ENCODE measurements around the gene TOR1AIP2. TPM values are rescaled to one million over a fixed set of nuclear protein-coding genes. Genes with fewer than 3 reads are reported as not detected.

The TOR1AIP2 gene
- polyA plus RNA-seq, 2 of the 4 experiments (the other 2 are of a cell fraction) = 17.1 to 35.0 TPM

DNA sequence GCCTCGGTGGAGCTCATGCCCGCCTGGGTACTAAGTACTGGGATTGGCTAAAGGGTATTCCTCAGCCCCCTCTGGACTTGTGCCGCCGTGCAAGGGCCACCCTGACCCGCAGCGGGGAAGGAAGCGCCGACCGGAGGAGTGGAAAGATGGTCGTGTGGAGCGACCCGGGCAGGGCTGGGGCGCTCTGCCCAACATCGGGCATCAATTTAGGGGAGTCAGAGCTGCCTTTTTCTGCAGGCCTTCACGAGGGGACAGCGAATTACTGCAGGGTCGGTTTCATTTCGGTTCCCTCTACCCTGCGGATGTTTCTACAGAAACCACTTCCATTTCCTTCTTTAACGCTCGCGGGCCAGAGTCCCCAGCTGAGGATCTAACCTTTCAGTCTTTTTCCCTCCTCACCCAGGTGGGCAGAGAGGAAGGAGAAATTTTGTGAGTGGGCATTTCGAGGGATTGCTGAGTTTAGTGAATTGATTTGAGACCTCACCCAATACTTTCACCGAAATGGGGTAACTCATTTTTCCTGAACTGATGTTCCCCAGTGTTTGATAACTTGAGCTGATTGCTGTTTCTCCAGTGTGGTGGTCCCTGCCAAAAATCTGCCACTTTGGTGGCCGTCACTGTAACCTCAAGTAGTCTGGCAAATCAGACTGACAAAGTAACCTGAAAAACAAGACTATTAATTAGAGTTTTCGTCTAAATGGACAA lies 5.6 kb upstream of the TOR1AIP2 start:
- ATAC-seq = peak in 1 of 2 experiments; percentile 75; a peak in 3 of 6 replicates
- H3K4me1 ChIP-seq = peaks cover 27% of the 10 kb centered on the region
- WGBS (ENCODE audit: missing lambda C conversion rate) = under 1% methylated on average over 24 of the region's 26 CpGs
- H3K9me3 ChIP-seq = no peaks in the 10 kb centered on the region
- ChIA-PET POLR2A (interaction anchor here (0.6 to 2.8 kb wide), 14 partner anchors 11 to 609 kb away, joined by 3 to 28 read pairs (median 4); partner anchors contain the start of genes CEP350 and QSOX1), CTCF (interaction anchor here (0.9 to 1.6 kb wide), 3 partner anchors 71 to 348 kb away, joined by 3 to 6 read pairs (median 3); partner anchors contain the start of gene CEP350)
- FAIRE-seq = no peak
- DNase-seq (ENCODE audit: low read depth in 1 of 2, low spot score in 1 of 2) = peak in 1 of 2 experiments; percentile 35
- H3K4me3 ChIP-seq = peak overlapping the region; percentile 63
- TF ChIP-seq EHMT2 (IDR thresholded peaks at IDR 0.05; ENCODE audit: low read depth) (no peak), KDM5A (IDR thresholded peaks at IDR 0.05) (0 out of 2 replicates have a peak, but pooled peaks have one; percentile 40)
- TF ChIP-seq, protein P1, sequence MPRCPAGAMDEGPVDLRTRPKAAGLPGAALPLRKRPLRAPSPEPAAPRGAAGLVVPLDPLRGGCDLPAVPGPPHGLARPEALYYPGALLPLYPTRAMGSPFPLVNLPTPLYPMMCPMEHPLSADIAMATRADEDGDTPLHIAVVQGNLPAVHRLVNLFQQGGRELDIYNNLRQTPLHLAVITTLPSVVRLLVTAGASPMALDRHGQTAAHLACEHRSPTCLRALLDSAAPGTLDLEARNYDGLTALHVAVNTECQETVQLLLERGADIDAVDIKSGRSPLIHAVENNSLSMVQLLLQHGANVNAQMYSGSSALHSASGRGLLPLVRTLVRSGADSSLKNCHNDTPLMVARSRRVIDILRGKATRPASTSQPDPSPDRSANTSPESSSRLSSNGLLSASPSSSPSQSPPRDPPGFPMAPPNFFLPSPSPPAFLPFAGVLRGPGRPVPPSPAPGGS (IDR thresholded peaks at IDR 0.05) = no peak
- H3K4me2 ChIP-seq = peak overlapping the region; percentile 92
- peak overlapping the region; percentile 98 for H3K27ac ChIP-seq

DNA sequence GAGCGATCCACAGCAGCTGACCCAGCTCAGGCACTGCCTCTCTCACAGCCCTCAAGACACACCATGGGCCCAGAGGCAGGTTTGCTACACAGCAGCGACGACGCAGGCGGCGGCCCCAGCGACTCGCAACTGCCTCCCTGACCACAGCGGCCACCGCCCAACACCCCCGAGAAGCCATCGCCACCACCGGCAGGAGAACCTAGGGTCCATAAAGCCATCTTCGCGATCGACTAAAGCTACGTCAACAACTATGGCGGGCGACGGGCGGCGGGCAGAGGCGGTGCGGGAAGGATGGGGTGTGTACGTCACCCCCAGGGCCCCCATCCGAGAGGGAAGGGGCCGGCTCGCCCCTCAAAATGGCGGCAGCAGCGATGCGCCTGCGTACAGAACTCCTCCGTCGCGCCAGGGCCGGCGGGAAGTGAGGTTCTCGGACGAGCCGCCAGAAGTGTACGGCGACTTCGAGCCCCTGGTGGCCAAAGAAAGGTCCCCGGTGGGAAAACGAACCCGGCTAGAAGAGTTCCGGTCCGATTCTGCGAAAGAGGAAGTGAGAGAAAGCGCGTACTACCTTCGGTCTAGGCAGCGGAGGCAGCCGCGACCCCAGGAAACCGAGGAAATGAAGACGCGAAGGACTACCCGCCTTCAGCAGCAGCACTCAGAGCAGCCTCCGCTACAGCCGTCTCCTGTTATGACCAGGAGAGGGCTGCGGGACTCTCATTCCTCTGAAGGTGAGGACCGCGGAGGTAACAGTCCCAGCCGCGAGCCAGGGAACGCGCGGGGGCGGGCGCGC lies 4.8 kb upstream of the TOR1AIP2 start, which contains the start of gene TOR1AIP1:
Gene TOR1AIP1, plus strand, starts transcription at position 33 of the 787 bp plus-strand sequence. Its CDS starts 218 bp downstream, at position 251.
- Histone ChIP-seq H3K9me3 (no peaks in the 10 kb centered on the region), H3K4me2 (peak within 1 kb of the TSS; percentile 97), H3K4me1 (peaks cover 29% of the 10 kb centered on the region), H3K4me3 (peak within 1 kb of the TSS; percentile 63), H3K27ac (peak within 1 kb of the TSS; percentile 98)
- 0% methylated on average over 21 of the region's 72 CpGs for WGBS (ENCODE audit: missing lambda C conversion rate)
- DNase-seq (ENCODE audit: low read depth in 1 of 2, low spot score in 1 of 2) (peak; percentile 84 to 99), FAIRE-seq (no peak), ATAC-seq (peak; percentile 82 to 89)
- ChIA-PET POLR2A (interaction anchor here (0.6 to 2.8 kb wide), 19 partner anchors 11 to 610 kb away, joined by 3 to 28 read pairs (median 4); partner anchors contain the start of genes CEP350 and QSOX1), CTCF (interaction anchor here (0.9 to 1.6 kb wide), 4 partner anchors 13 to 349 kb away, joined by 3 to 6 read pairs (median 3); partner anchors contain the start of gene CEP350)
- TF ChIP-seq, protein P2, sequence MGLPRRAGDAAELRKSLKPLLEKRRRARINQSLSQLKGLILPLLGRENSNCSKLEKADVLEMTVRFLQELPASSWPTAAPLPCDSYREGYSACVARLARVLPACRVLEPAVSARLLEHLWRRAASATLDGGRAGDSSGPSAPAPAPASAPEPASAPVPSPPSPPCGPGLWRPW (IDR thresholded peaks at IDR 0.05) = no peak
- TF ChIP-seq SREBF2 (IDR thresholded peaks at IDR 0.05) = no peak
- TF ChIP-seq, protein P3, sequence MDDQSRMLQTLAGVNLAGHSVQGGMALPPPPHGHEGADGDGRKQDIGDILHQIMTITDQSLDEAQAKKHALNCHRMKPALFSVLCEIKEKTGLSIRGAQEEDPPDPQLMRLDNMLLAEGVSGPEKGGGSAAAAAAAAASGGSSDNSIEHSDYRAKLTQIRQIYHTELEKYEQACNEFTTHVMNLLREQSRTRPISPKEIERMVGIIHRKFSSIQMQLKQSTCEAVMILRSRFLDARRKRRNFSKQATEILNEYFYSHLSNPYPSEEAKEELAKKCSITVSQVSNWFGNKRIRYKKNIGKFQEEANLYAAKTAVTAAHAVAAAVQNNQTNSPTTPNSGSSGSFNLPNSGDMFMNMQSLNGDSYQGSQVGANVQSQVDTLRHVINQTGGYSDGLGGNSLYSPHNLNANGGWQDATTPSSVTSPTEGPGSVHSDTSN (IDR thresholded peaks at IDR 0.05) = peak; percentile 48
- peak; percentile 99 for TF ChIP-seq PHF8 (IDR thresholded peaks at IDR 0.05; ENCODE audit: borderline replicate concordance, low read depth)
- peak; percentile 37; the same call in 1 of the 2 replicates for TF ChIP-seq ZC3H11A (IDR thresholded peaks at IDR 0.05)
- TF ChIP-seq POLR2AphosphoS2 (conservative IDR thresholded peaks at IDR 0.05; ENCODE audit: low read length) = no peak
- TF ChIP-seq EHF (CRISPR knock-in tag; IDR thresholded peaks at IDR 0.05) = peak; percentile 58; the same call in 1 of the 2 replicates
- peak; percentile 76 to 94 for TF ChIP-seq JUN (IDR thresholded peaks at IDR 0.05)
- TF ChIP-seq, protein P4, sequence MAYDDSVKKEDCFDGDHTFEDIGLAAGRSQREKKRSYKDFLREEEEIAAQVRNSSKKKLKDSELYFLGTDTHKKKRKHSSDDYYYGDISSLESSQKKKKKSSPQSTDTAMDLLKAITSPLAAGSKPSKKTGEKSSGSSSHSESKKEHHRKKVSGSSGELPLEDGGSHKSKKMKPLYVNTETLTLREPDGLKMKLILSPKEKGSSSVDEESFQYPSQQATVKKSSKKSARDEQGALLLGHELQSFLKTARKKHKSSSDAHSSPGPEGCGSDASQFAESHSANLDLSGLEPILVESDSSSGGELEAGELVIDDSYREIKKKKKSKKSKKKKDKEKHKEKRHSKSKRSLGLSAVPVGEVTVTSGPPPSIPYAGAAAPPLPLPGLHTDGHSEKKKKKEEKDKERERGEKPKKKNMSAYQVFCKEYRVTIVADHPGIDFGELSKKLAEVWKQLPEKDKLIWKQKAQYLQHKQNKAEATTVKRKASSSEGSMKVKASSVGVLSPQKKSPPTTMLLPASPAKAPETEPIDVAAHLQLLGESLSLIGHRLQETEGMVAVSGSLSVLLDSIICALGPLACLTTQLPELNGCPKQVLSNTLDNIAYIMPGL (CRISPR knock-in tag; IDR thresholded peaks at IDR 0.05; ENCODE audit: borderline replicate concordance) = no peak
- TF ChIP-seq MAZ (IDR thresholded peaks at IDR 0.05; ENCODE audit: borderline replicate concordance, low read depth, low read length) = peak; percentile 76
- peak; percentile 53; the same call in 1 of the 2 replicates for TF ChIP-seq HOXB5 (CRISPR knock-in tag; IDR thresholded peaks at IDR 0.05)
- TF ChIP-seq GATA3 (IDR thresholded peaks at IDR 0.05; ENCODE audit: borderline replicate concordance) = peak; percentile 38; the same call in 1 of the 2 replicates
- no peak for TF ChIP-seq HOXB13 (CRISPR knock-in tag; IDR thresholded peaks at IDR 0.05; ENCODE audit: low read depth)
- peak in 1 of 2 experiments; percentile 22; a peak in 1 of 5 replicates for TF ChIP-seq RAD21 (conservative IDR thresholded peaks at IDR 0.05 in 1 of 2, IDR thresholded peaks at IDR 0.05 in 1 of 2)
- no peak; the same call in 2 of the 3 replicates for TF ChIP-seq SMC3 (IDR thresholded peaks at IDR 0.05)
- no peak for TF ChIP-seq HOXA7 (CRISPR knock-in tag; IDR thresholded peaks at IDR 0.05)
- peak in 1 of 2 experiments; percentile 47; a peak in 2 of 4 replicates for TF ChIP-seq CEBPB (IDR thresholded peaks at IDR 0.05)
- TF ChIP-seq TFCP2L1 (CRISPR knock-in tag; IDR thresholded peaks at IDR 0.05) = peak; percentile 21; the same call in 1 of the 2 replicates
- no peak for TF ChIP-seq EHMT2 (IDR thresholded peaks at IDR 0.05; ENCODE audit: low read depth)
- no peak for TF ChIP-seq CBX2 (IDR thresholded peaks at IDR 0.05; ENCODE audit: borderline replicate concordance, low read depth)
- no peak for TF ChIP-seq RFX5 (IDR thresholded peaks at IDR 0.05)
- peak; percentile 50 for TF ChIP-seq MAFK (IDR thresholded peaks at IDR 0.05; ENCODE audit: partially characterized antibody)
- no peak for TF ChIP-seq NFE2L2 (conservative IDR thresholded peaks at IDR 0.05; ENCODE audit: low read length)

All from A549 (cell line).